Stimulated activated CD8-positive, alpha-beta memory T cell treated with anti-CD3 and anti-CD28 coated beads, Interleukin-15, amount 100 ng/mL, for 4 hours (primary cell): ENCODE data around the gene FBXL17.

ENCODE experiments used
- DNase-seq, 2 donors: peaks; one replicate each; pipeline ENCODE4 v3.0.0-alpha.2; 2020; ENCODE audit warnings: low read depth in 2 of 2

The FBXL17 gene

DNA sequence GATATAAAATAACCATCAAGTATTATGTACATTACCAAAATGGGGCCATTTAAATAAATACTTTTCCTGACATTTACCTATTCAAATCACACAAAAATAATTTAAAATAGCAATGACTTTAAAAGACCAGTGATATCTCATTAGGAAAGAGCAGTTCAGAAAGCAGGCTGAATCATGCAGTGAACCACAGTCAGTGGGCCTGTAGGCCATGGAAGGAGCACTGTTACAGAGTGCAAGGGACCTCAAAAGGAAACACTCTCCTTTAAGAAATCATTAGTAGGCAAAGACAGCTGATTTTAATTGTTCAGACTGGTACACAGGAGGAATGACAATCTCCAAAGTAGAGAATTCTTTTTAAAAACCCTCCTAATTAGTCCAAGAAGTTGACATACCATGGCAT lies 427.6 kb downstream of the FBXL17 start:
- DNase-seq = no peak

- DNase-seq = no peak
Observed at GRCh38 chr5:107952450-107952849, 429.4 kb downstream of the FBXL17 start.

DNA sequence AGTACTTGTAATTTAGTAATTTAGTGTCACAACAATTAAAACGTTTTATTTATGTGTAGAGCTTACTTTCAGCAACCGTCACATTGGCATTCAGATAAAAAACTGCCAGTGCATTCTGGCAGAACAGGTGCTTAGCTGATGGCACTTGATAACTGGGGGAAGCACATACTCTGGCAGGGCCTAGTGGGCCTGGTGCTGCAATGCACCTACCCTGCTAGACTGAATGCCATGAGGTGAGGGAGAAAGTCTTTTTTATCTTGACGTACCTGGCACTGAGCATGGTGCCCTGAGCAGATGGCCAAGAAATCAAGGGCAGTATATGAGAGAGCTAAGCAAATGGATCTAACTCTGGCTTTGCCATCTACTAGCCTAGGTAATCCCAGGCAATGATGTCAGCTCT lies 430.6 kb downstream of the FBXL17 start:
- no peak for DNase-seq

- DNase-seq = no peak
Observed at GRCh38 chr5:107950776-107951175, 431.1 kb downstream of the FBXL17 start.

- no peak for DNase-seq
Observed at GRCh38 chr5:107949688-107950341, 432.1 kb downstream of the FBXL17 start.

DNA sequence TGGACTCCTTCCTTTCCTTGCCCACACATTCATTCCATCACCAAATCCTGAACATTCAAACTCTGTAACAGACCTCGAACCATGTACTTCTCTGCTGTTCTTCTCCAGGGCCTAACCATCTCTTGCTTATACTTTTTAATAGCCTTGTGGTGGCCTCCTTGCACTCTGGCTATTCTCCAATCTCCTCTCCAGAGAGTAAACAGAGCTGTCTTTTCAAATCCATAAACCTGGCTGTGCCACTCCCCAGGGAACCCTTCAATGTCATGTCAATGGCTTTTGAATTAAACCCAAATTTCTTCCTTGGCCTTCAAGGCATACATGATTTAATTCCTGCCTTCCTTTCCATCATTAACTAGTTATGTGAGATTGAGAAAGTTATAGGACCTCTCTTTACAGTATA lies 433.5 kb downstream of the FBXL17 start:
- DNase-seq = no peak

- no peak for DNase-seq
Observed at GRCh38 chr5:107945061-107945460, 436.8 kb downstream of the FBXL17 start.

DNA sequence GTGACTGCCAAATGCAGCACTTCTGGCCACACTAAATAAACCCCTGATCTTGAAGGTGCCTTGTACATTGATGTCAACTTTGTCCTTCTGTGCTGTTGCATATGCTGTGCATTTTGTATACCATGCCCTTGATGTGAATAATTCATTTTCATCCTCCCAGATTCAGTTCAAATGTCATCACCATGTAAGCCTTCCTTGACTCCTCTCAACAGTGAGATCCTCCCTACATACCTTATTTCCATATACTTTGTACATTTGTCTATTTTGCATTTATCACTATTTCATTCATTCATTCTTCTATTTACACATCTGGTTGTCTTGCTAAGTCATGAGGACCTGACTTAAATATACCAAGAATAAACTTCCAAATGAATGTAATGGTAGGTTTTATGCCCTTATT lies 438.0 kb downstream of the FBXL17 start:
- DNase-seq = no peak

- no peak for DNase-seq
Observed at GRCh38 chr5:107941036-107941435, 440.9 kb downstream of the FBXL17 start.

DNA sequence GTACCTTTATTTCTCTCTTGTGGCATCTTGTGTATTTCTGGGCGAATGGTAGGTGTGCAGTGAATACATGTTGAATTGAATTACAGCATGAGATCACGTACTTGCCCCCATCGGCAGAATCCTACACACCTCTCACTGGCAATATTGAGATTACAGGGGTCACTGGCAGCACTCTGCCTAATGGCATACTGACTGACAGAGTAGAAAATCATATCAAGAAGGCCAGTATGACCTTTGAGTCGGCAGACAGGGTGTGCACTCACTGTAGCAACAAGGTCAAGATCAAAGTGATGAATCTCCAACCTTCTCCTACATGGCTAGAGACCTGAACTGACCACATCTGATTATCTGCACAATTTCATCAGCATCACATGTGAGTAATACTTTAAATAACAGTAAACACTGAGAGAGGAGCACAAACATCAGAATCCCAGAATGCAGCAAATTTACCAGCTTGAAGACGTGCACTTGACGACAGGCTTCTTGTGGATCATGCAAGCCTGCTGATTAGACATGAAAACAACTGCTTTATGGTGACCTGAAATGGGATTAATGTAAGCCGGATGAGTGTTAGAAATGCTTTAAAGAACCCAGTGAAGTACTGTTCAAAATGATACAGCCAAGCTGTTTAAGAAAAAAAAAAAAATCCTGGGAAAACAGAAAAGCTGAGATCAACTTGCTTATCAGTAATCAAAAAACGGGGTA lies 444.1 kb downstream of the FBXL17 start:
- no peak for DNase-seq

- no peak for DNase-seq
Observed at GRCh38 chr5:107937204-107937603, 444.7 kb downstream of the FBXL17 start.

DNA sequence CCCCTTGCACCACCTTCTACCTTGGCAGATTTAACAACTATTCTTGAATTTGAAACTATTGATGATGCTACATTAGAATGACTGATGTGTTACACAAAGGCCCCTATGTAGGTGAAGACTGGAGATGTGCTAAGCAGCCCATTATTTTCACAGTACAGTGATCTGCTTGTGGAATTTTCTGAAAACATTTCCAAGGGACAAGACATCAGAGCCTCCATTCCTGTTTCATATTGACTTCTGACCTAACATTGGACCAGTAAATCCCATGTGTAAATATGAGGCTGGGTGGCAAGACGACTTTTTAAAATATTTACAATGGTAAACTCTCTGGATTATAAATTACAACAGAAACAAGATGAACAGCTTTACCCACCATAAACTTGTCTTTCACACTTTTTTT lies 445.4 kb downstream of the FBXL17 start:
- DNase-seq = no peak

GRCh38 chr5:107935645-107936044 lies 446.3 kb downstream of the FBXL17 start:
- no peak for DNase-seq

GRCh38 chr5:107933326-107933725 lies 448.6 kb downstream of the FBXL17 start:
- DNase-seq = no peak

- no peak for DNase-seq
Observed at GRCh38 chr5:107930891-107931290, 451.0 kb downstream of the FBXL17 start.

GRCh38 chr5:107930092-107930491 lies 451.8 kb downstream of the FBXL17 start:
- DNase-seq = no peak

GRCh38 chr5:107929080-107929479 lies 452.8 kb downstream of the FBXL17 start:
- DNase-seq = no peak

DNA sequence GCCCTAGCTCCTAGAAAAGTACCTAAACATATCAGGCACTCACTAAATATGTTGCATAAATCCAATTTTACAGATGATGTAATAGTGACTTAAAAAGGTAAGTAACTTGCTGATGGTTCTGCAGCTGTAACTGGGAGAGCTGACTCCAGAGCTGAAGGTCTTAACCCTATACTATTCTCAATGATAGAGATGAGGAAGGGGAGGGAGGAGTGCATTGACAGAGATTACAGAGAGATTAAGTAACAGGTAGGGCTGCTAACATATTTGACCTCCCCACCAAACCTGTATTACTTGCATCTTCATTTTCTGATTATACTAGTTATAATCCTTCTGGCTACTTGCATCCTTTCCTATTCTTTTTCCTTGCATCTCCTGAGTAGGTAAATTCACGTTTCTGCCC lies 455.8 kb downstream of the FBXL17 start:
- DNase-seq = no peak

- no peak for DNase-seq
Observed at GRCh38 chr5:107925200-107925599, 456.7 kb downstream of the FBXL17 start.

DNA sequence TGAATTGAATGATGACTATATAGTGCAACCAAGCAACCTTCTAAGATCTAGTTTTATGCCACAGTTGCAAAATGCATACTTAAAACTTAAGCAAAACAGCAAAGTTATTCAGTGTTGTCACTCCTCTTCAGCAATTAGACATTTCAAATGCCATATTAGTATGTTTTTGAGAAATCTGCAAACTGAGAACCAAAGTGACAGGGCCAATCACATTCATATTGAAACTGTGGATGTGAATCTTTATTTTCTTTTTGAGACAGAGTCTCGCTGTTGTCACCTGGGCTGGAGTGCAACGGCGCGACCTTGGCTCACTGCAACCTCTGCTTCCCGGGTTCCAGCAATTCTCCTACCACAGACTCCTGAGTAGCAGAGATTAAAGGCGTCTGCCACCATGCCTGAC lies 461.9 kb downstream of the FBXL17 start:
- DNase-seq = no peak

DNA sequence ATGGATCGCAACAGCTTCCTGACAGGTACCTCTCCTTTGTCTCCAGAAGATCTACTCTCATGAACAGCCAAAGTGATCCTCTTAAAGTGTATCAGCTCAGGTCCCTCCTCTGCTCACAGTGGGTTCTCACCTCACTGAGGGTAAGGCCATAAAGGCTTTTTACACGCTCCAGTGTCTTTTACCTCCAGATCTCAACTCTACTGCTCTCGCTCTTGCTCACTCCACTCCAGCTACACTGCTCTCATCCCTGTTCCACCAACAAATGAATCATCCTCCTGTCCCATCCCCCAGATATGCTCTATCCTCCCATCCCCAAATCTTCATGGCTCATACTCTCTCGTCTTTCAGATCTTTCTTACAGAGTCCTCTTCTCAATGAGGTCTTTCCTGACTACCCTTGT lies 462.5 kb downstream of the FBXL17 start:
- no peak for DNase-seq

DNA sequence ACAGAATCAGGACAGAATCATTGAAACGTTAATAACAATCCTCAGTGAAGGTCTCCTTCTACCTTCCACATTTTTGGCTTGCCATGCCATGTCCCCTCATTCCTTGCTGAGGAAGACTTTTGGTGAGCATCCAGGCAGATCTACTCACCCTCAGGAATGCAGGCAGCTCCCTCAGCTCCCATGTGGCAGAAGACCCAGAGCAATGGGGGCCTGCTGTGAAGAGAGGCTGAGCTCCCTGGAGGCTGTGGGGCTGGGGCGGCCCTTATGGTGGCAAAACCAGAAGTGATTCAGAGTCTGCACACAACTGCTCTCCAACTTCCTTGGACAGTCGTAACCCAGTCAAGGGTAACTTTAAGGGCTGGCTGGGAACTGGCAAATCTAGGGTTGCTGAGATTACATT lies 463.9 kb downstream of the FBXL17 start:
- DNase-seq = no peak
